T-helper 1 cell (primary cell): ENCODE results near the gene PRR23A.

Experiments
- DNase-seq, 5 donors: peaks; one replicate each; pipeline ENCODE4 v3.0.0-alpha.2; 2012 to 2020

PRR23A gene

GRCh38 chr3:138971766-138972320 lies 34.2 kb downstream of the PRR23A start:
- no peak for DNase-seq

DNA sequence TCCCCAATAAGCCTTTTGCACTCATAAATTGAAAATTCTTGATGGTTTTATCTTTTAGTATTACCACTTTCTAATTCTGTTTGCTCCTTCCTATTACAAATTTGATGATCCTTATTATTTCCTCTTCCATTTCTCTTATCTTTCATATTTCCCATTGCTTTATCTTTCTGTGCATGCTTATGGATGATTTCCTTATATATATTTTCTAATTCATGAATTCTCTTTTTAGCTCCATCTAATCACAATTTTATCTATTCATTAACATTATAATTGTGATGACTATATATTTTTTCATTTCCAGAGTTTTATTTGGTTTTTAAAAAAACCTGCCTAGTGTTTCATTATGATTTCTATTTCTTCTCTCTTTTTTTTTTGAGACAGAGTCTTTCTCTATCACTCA lies 41.1 kb downstream of the PRR23A start:
- no peak for DNase-seq

DNA sequence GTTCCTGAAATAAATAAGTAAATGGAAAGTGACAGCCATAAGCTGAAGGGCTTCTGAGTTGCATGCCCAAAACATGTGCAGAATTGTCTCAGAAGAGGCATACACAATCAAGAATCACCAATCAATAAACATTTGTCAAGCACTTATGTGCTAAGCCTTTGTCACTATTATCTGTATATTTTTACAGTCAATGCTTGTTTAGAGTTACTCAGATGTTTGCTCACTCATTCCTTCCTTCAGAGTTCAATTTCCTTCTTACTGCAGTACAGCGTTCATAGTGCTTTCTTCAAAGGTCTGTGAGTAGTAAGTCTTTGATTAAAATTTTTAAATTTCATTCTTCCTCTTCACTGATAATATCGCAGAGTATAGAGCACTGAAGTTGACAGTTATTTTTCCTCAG lies 41.8 kb downstream of the PRR23A start:
- no peak for DNase-seq

- DNase-seq = no peak
These were observed 43.1 kb downstream of the PRR23A start for GRCh38 chr3:138962854-138963560.

DNA sequence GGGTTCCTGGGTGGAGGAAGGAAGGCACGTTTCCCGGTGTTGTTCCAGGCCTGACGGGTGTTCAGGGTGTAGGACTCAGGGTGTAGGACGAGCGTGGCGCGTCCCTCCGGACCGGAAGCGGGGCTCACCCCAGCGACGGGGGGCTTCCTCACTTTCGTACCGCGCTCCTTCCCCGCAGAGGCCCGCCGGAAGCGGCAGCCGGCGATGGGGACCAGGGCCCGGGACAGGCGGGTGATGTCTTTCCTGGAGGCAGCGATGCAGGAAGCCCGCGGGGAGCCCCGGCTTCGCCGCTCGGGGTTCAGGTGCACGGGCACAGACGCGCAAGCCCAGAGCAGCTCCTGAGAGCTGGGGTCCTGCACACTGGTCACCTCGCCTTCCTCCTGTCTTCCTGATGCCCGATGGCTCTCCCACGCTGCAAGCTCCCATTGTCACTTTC lies 45.6 kb downstream of the PRR23A start:
- DNase-seq = no peak
